ENCODE data around the gene ACP3.

ACP3 gene

DNA sequence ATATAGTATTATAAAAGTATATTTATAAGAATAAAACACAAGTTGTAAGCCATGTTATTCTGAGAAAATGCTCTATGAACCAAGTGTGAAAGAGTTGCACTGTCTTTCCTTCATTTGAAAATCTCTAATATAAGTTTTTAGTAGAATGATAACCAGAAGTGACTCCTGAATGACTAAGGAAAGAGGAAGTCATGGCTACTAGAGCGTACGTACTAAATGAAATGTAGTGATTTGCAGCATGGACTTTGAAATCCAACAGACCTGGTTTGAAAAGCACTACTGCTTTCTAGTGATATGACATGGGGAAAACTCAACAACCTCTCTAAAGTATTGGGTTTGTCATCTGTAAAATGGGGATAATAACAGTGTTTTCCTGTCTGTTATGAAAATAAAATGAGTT, 89.8 kb downstream of the ACP3 start:
- H3K4me3 ChIP-seq (ENCODE audit: control insufficient read depth, low read depth, low read length), result no peak overlapping the region
- TF ChIP-seq, protein P1, sequence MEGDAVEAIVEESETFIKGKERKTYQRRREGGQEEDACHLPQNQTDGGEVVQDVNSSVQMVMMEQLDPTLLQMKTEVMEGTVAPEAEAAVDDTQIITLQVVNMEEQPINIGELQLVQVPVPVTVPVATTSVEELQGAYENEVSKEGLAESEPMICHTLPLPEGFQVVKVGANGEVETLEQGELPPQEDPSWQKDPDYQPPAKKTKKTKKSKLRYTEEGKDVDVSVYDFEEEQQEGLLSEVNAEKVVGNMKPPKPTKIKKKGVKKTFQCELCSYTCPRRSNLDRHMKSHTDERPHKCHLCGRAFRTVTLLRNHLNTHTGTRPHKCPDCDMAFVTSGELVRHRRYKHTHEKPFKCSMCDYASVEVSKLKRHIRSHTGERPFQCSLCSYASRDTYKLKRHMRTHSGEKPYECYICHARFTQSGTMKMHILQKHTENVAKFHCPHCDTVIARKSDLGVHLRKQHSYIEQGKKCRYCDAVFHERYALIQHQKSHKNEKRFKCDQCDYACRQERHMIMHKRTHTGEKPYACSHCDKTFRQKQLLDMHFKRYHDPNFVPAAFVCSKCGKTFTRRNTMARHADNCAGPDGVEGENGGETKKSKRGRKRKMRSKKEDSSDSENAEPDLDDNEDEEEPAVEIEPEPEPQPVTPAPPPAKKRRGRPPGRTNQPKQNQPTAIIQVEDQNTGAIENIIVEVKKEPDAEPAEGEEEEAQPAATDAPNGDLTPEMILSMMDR (IDR thresholded peaks at IDR 0.05; ENCODE audit: control insufficient read depth, insufficient read depth, low read depth, low read length, missing control alignments), result no peak
- DNase-seq (ENCODE audit: low read depth), result no peak

Data from AG09309 (cell line).